ENCODE measurements around the gene S100A7A. TPM values are rescaled to one million over a fixed set of nuclear protein-coding genes. Genes with fewer than 3 reads are reported as not detected.

S100A7A gene
- total and polyA plus RNA-seq, 2 donors (not counting 3 experiments of a cell fraction or from before 2014, with no cell fraction given): not detected

- Histone ChIP-seq H3K9me1 (replicated peaks; ENCODE audit: control insufficient read depth, extremely low read depth, insufficient read depth, low read length) (no peaks in the 10 kb centered on the region), H2AFZ (ENCODE audit: low read depth, low read length) (no peak overlapping the region), H3K9ac (replicated peaks; ENCODE audit: extremely low read depth, insufficient read depth, low read length) (no peak overlapping the region), H3K4me3 (replicated peaks in 1 of 3; ENCODE audit: insufficient read depth in 1 of 3, low read depth in 1 of 3, low read length in 3 of 3) (no peak overlapping the region), H3K4me1 (ENCODE audit: control insufficient read depth, extremely low read depth, insufficient read depth, low read length) (no peaks in the 10 kb centered on the region), H4K20me1 (replicated peaks; ENCODE audit: control insufficient read depth, extremely low read depth, insufficient read depth, low read length) (no peaks in the 10 kb centered on the region), H3K4me2 (ENCODE audit: insufficient read depth, low read length) (no peak overlapping the region), H3K36me3 (ENCODE audit: control insufficient read depth in 2 of 2, extremely low read depth in 1 of 2, insufficient read depth in 2 of 2, low read length in 2 of 2) (no peaks in the 10 kb centered on the region), H3K27me3 (ENCODE audit: control insufficient read depth in 2 of 2, insufficient read depth in 2 of 2, low read length in 2 of 2) (no peaks in the 10 kb centered on the region), H3K79me2 (ENCODE audit: control insufficient read depth, insufficient read depth, low read length) (no peaks in the 10 kb centered on the region), H3K9me3 (replicated peaks; ENCODE audit: control insufficient read depth, insufficient read depth, low read length) (no peaks in the 10 kb centered on the region), H3K27ac (ENCODE audit: insufficient read depth, low read depth, low read length) (no peak overlapping the region)
- intact Hi-C loops (cut with micrococcal nuclease): no loop called here
- no peak for FAIRE-seq
- no peak for TF ChIP-seq CTCF (IDR thresholded peaks at IDR 0.05; ENCODE audit: extremely low read depth in 1 of 2, insufficient read depth in 1 of 2, low read depth in 1 of 2, low read length in 2 of 2)
- TF ChIP-seq JUN (IDR thresholded peaks at IDR 0.05; ENCODE audit: borderline replicate concordance, insufficient read depth, insufficient read length, low read depth): no peak
- TF ChIP-seq EZH2 (IDR thresholded peaks at IDR 0.05; ENCODE audit: borderline replicate concordance, low read depth, low read length, severe bottlenecking): no peak
- TF ChIP-seq GATA2 (IDR thresholded peaks at IDR 0.05; ENCODE audit: insufficient read depth, insufficient read length, low read depth, low read length): no peak
- no peak for TF ChIP-seq POLR2A (IDR thresholded peaks at IDR 0.05; ENCODE audit: low read depth, low read length)
- no peak for TF ChIP-seq POLR2AphosphoS5 (IDR thresholded peaks at IDR 0.05; ENCODE audit: insufficient read depth, low read depth, low read length)
- TF ChIP-seq MYC (IDR thresholded peaks at IDR 0.05; ENCODE audit: low read depth, low read length): no peak
- no peak for TF ChIP-seq FOS (IDR thresholded peaks at IDR 0.05; ENCODE audit: borderline replicate concordance, insufficient read depth, low read length)
- TF ChIP-seq, protein P1, sequence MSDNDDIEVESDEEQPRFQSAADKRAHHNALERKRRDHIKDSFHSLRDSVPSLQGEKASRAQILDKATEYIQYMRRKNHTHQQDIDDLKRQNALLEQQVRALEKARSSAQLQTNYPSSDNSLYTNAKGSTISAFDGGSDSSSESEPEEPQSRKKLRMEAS (IDR thresholded peaks at IDR 0.05; ENCODE audit: insufficient read depth, insufficient read length): no peak
- BruUV-seq (replicated peaks): no TSS peak
- POLR2A ChIA-PET: no interaction called here
- CTCF ChIA-PET: no interaction called here
- DNase-seq (ENCODE audit: low read depth, low spot score): no peak
- dilution Hi-C loops (cut with MboI; ENCODE audit: extremely low pct_ligation_motif_present, low sequenced_read_pairs): no loop called here
Observed at GRCh38 chr1:153370146-153370545, 46.2 kb upstream of the S100A7A start.

Data from endothelial cell of umbilical vein (primary cell).